ENCODE measurements around the gene RHBDD1.

RHBDD1 gene

GRCh38 chr2:226835796-226836547, at the start of gene RHBDD1:
TSS of gene RHBDD1 (plus strand) at chr2:226836054. CDS start at chr2:226864694, 28,640 bp downstream.
- DNase-seq (ENCODE audit: low read depth, low spot score), result peak; percentile 89

- DNase-seq (ENCODE audit: low read depth, low spot score), result no peak
Observed at GRCh38 chr2:226788064-226788463, 47.8 kb upstream of the RHBDD1 start.

DNA sequence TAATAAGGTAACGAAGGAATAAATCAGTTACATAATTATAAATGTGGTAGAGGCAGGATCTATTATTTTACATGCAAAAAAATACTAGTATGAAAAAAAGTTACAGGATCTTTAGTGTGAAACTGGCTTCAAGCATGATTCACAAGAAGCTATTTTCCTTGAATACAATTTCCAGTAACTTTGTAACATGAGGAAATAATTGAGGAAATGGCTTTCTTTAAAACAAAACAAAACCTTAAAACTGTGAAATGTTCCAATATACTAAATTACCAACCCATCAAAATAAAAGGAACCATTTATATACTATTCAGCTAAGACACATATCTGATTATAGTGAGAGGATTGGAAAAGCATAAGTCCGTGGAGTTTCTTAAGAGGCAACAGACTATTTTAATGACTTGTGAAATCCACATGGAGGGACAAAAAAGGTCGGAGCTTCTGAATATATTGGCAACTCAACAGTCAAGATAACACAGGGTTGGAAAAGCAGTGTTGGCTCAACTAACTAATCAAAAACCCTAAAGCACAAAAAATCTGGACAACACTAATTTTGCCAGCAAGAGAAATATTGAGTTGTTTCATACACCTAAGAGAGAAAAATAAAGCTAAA, 46.9 kb upstream of the RHBDD1 start:
- DNase-seq (ENCODE audit: low read depth, low spot score), result no peak

GRCh38 chr2:226790011-226790410, 45.8 kb upstream of the RHBDD1 start:
- no peak for DNase-seq (ENCODE audit: low read depth, low spot score)

- no peak for DNase-seq (ENCODE audit: low read depth, low spot score)
Observed at GRCh38 chr2:226790431-226790830, 45.4 kb upstream of the RHBDD1 start.

DNA sequence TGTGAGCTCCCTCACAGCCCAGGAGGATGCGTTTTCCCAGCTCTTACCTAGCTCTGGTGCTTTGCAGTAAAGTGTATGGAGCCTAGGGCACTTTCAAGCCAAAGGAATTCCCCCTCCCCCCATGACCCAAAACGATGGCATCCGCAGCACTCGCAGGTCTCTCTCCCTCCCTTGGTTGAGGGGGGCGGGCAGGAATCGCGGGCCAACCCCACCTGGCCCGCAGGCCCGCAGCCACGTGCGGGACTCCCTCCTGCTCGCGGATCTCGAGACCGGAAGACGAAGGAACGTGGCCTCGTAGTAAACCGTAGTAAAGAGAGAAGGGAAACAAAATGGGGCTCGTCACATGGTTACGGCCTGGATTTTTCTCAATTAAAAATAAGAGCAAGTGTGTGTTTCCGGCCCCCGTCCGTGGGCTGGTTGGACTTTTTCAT, 44.8 kb upstream of the RHBDD1 start:
- no peak for DNase-seq (ENCODE audit: low read depth, low spot score)

- no peak for DNase-seq (ENCODE audit: low read depth, low spot score)
Observed at GRCh38 chr2:226791487-226792081, 44.3 kb upstream of the RHBDD1 start.

DNA sequence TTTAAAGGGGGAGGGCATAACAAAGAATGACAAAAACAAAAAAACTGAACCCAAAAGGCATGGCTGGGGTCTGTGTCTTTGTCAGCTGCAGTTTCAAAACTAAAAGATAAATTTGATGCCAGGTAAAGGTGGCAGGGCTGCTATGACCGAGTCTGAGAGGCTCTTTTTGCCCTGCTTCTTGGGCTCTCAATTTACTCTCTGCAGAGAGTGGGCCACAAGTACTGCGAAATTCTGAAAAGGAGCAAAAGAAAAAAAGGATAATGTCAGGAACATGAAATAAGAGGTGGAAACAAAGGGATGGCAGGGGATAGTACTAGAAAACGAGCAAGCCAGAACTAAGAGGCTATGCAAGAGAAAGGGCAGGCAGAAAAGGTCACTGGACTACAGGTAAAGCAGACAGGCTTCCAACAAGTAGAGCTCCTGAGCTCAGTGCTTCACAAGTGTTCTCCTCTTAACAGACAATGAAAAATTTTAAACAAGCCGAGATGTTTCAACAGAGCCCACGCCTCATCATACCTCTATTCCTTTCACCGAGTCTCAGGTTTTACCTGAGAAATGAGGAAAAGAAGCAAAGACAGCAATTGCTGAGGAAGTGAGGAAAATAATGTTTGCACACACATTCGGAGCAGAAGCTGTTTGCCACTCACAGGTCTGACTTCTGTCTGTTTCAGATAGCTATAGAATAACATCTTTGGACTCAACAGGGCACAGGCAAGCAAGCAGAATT, 43.5 kb upstream of the RHBDD1 start:
- no peak for DNase-seq (ENCODE audit: low read depth, low spot score)

DNA sequence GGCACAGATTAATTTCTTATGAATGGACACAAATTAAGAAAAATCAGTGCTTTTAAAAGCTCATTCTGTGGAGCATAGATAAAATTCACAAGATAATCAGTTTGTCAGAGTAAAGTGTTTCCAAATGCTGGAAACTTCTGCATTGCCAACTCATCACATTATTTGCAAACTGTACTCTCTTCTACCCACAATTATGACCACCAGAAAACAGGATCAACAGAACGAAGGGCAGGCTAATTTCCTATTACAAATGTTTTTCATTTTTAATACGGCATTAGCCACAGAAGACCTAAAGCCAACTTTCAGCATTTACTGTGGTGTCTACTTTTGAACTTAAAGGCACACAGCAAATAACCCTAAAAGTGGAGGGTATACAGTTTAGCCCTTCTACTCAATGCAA, 42.2 kb upstream of the RHBDD1 start:
- no peak for DNase-seq (ENCODE audit: low read depth, low spot score)

GRCh38 chr2:226794196-226794661, 41.6 kb upstream of the RHBDD1 start:
- DNase-seq (ENCODE audit: low read depth, low spot score), result no peak

GRCh38 chr2:226794751-226795171, 41.1 kb upstream of the RHBDD1 start:
- peak; percentile 91 for DNase-seq (ENCODE audit: low read depth, low spot score)

GRCh38 chr2:226795281-226796011, 40.4 kb upstream of the RHBDD1 start:
- DNase-seq (ENCODE audit: low read depth, low spot score), result no peak

DNA sequence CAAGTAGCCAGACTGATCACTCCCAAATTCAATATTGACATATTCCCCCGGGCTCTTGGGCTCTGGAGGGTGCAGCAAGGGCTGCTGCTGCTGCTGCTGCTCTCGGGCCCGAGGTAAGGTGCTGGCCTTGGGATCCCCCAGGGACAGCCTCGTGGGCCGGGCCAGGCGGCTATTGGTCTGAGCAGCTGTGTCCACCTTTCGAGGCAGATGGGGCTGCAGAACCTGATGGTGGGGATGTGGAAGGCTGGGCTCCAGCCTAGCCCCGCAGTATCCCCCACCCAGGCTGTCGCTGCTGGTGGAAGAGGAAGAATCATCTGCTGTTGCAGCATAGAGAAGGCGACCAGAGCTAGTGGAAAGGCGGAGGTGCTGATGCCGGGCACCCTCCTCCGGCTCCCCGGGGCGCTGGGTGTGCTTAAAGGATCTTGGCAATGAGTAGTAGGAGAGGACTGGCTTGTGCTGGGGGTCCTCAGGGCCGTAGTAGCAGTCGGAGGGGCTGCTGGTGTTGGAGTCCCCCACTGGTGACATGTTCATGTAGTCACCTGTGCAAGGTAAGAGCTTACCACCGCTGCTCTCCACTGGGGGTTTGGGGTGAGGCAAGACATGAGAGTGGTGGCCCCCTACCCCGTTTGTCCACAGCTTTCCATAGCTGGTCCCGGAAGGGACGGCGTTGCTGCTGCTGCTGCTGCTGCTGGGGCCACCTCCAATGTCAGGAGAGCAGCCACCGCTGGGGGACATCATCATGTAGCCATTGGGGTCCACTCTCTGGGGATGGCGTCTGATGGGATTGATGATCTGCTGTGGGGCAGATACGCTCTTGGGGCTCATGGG, 39.6 kb upstream of the RHBDD1 start:
- no peak for DNase-seq (ENCODE audit: low read depth, low spot score)

DNA sequence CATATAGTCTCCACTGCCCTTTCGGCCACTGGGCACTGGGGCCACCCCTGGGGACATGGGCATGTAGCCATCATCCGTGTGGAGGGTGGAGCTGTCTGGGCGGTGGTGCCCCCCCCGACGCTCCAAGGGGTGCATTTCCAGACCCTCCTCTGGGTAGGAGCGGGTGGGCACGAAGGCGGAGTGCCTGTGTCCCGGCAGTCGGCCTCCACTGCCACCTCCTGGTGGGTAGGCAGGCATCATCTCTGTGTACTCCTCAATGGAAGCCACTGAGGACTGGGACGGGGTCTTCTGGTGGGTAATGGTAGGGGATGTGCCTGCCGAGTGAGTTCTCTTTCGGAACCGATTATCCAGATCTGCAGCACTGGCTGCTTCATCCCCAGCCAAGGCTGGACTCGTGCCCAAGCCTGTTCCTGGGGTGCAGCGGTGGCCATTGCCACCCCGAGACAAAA, 39.0 kb upstream of the RHBDD1 start:
- DNase-seq (ENCODE audit: low read depth, low spot score), result no peak

DNA sequence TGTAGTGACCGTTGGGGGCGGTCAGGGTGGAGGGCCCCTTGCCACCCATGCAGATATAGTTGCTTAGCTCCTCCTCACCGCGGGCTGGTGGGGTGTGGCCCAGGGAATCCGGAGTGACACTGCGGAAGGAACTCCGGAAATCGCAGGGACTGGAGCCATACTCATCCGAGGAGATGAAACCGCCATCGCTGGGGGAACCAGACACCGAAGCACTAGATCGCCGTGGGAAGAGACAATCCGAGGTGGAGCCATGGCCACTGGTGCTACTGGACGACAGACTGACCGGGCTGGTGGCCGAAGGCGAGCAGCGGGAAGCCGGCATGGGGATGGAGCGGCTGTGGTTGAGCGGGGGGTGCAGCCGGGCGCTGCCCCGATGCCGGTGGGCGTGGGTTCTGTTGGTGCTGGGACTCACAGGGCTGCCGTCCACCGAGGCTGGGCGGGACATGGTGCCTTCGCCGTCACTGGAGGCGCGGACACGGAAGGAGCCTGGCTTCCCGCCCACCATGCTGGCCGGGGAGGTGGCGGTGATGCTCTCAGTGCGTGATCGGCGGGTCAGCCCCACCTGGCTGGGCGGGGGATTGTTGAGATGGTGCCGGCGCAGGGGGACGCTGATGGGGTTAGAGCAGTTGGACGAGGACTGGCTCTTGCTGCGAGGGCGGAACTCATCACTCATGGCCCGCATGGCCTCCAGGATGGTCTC, 38.4 kb upstream of the RHBDD1 start:
- DNase-seq (ENCODE audit: low read depth, low spot score), result no peak

- no peak for DNase-seq (ENCODE audit: low read depth, low spot score)
Observed at GRCh38 chr2:226797989-226798421, 37.8 kb upstream of the RHBDD1 start.

- no peak for DNase-seq (ENCODE audit: low read depth, low spot score)
Observed at GRCh38 chr2:226798422-226799210, 37.2 kb upstream of the RHBDD1 start.

GRCh38 chr2:226799211-226799975, 36.5 kb upstream of the RHBDD1 start, which contains the start of gene IRS1:
TSS of gene IRS1 (minus strand) at chr2:226799820. CDS start at chr2:226798738, 1,082 bp downstream.
- no peak for DNase-seq (ENCODE audit: low read depth, low spot score)

Data from smooth muscle cell of the brain vasculature (primary cell).